Duodenal mucosa (tissue), 2 donors: Measurements from ENCODE around the gene MUC5B.

Experiments
- H3K27ac ChIP-seq: one replicate; pipeline ENCODE4 v1.7.0; 2013; ENCODE audit warnings: low read depth, low read length
- H3K27me3 ChIP-seq, 2 donors: one replicate each; pipeline ENCODE4 v1.7.0; 2013; ENCODE audit warnings: low read length in 2 of 2, control low read depth in 1 of 2; ENCODE audit not compliant: insufficient read depth in 2 of 2, control insufficient read depth in 1 of 2
- H3K36me3 ChIP-seq, 2 donors: one replicate each; pipeline ENCODE4 v1.7.0; 2013; ENCODE audit warnings: low read length in 2 of 2, control low read depth in 1 of 2; ENCODE audit not compliant: insufficient read depth in 2 of 2, control insufficient read depth in 1 of 2
- H3K4me1 ChIP-seq, 2 donors: one replicate each; pipeline ENCODE4 v1.7.0; 2013; ENCODE audit warnings: low read length in 2 of 2, control low read depth in 1 of 2; ENCODE audit not compliant: insufficient read depth in 2 of 2, control insufficient read depth in 1 of 2
- H3K4me3 ChIP-seq, 2 donors: one replicate each; pipeline ENCODE4 v1.7.0; 2013; ENCODE audit warnings: low read length in 2 of 2, low read depth in 1 of 2
- H3K9ac ChIP-seq, 2 donors: one replicate each; pipeline ENCODE4 v1.7.0; 2013; ENCODE audit warnings: low read length in 2 of 2, low read depth in 1 of 2
- H3K9me3 ChIP-seq, 2 donors: one replicate each; pipeline ENCODE4 v1.7.0; 2013; ENCODE audit warnings: low read length in 2 of 2, control low read depth in 1 of 2; ENCODE audit not compliant: control insufficient read depth in 1 of 2

The MUC5B gene

DNA sequence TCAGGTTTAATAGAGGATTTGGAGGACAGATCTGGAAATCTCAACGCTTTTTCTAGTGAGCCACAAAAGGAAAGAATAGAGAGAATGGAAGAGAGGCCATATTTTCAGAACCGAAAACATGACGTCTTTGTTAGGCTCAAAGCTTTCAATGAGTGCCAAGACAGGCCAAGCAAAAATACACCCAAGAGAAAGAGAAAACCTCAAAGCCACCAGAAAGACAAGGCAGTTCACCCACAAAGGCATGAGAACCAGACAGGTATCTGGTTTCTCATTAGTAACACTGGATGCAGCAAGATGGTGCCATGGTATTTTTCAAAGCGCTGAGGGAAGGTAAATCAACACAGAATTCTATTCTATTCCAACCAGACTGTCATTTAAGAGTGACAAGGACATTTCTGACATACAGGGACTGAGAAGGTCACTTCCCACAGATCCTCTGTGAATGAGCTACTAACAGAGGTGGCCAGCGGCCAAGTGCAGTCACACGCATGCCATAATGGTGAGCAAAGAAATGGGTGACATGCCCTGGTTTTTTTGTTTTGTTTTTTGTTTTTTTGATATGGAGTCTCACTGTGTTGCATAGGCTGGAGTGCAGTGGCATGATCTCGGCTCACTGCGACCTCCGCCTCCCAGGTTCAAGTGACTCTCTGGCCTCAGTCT is 44.7 kb downstream of the MUC5B start:
- H3K27ac ChIP-seq = no peak overlapping the region
- peaks cover 7 to 9% of the 10 kb centered on the region in 2 donors for H3K4me1 ChIP-seq
- H3K9ac ChIP-seq = no peak overlapping the region
- H3K27me3 ChIP-seq = no peaks in the 10 kb centered on the region
- H3K36me3 ChIP-seq = no peaks in the 10 kb centered on the region
- no peak overlapping the region for H3K4me3 ChIP-seq
- H3K9me3 ChIP-seq = no peaks in the 10 kb centered on the region

DNA sequence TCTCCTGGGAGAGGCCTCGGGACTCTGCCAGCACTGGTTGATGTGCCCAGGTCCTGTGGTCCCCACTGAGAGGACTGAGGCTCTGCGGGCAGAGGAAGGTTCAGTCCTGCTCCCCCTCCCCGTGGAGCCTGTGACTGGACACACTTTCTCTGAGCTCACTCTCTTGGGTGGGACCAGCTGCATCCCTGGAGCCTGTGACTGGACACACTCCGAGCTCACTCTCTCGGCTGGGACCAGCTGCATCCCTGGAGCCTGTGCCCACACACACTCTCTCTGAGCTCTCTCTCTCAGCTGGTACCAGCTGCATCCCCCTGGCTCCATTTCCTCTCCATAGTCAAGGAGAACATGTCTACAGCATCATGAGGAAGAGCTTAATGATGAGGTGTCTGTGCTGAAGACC is 47.1 kb downstream of the MUC5B start:
- no peaks in the 10 kb centered on the region for H3K9me3 ChIP-seq
- no peaks in the 10 kb centered on the region for H3K4me1 ChIP-seq
- no peak overlapping the region for H3K4me3 ChIP-seq
- peaks cover 0 to 8% of the 10 kb centered on the region in 2 donors for H3K36me3 ChIP-seq
- no peaks in the 10 kb centered on the region for H3K27me3 ChIP-seq
- H3K27ac ChIP-seq = no peak overlapping the region
- H3K9ac ChIP-seq = no peak overlapping the region

DNA sequence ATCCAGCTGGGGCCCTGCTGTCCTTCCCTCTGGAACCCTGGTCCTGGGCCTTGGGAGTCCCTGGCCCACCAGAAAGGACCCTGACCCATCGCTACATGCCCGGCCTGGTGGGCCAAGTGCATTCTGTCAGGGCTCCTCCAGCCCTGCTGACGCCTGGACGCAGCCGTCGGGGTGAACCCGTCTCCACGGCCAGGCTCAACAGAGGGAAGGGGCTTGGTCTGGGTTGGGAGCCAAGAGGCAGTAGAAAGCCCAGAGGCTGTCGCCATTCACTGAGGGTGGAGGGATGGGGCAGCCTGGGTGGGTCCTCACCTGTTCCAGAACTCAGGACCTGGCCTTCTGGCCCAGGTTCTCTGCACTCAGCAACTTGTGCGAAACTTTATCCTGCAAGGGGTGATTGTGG is 47.6 kb downstream of the MUC5B start:
- peaks cover 0 to 13% of the 10 kb centered on the region in 2 donors for H3K36me3 ChIP-seq
- H3K9ac ChIP-seq = no peak overlapping the region
- H3K4me3 ChIP-seq = no peak overlapping the region
- no peaks in the 10 kb centered on the region for H3K4me1 ChIP-seq
- H3K27ac ChIP-seq = no peak overlapping the region
- H3K27me3 ChIP-seq = no peaks in the 10 kb centered on the region
- no peaks in the 10 kb centered on the region for H3K9me3 ChIP-seq

DNA sequence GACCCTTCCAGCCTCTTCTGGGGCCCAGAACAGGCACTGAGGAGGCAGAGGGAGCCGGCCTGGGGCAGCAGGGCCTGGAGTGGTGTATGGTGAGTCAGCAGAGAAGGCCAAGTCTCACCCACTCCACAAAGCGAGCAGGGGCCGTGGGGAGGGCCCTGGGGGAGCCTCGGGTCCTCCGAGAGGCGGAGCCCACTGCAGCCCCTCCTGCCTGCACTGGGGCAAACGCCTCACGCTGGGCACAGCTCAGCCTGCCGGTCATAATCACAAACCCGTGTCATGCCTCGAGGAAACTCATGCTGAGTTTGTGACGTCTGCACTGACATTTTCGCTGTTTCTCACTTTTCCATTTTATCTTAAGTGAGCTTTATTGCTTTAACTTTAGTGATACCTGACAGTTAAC is 48.1 kb downstream of the MUC5B start:
- Histone ChIP-seq H3K36me3 (peaks cover 5 to 18% of the 10 kb centered on the region in 2 donors), H3K4me3 (no peak overlapping the region), H3K9ac (no peak overlapping the region), H3K27ac (no peak overlapping the region), H3K4me1 (no peaks in the 10 kb centered on the region), H3K9me3 (no peaks in the 10 kb centered on the region), H3K27me3 (no peaks in the 10 kb centered on the region)

DNA sequence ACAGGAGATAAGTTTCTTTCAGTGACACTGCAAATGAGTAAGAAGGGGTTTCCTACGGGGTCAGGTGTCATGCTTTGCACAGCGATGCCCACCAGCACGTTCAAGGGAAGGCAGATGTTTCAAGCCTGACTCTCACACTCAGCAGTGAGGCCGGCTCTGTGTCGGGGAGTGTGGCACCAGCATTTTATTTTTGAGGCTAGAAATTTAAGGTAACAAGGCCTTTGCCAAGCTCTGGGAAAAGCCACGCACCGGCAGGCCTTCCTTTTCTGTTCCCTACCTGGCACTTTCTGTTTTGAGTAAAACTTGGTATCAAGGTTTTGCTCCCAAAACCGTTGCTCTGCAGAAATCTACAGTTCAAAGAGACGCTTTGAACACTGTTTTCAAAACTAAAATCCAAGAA is 48.5 kb downstream of the MUC5B start:
- H3K4me3 ChIP-seq = no peak overlapping the region
- H3K4me1 ChIP-seq = no peaks in the 10 kb centered on the region
- no peaks in the 10 kb centered on the region for H3K27me3 ChIP-seq
- no peaks in the 10 kb centered on the region for H3K9me3 ChIP-seq
- peaks cover 9 to 22% of the 10 kb centered on the region in 2 donors for H3K36me3 ChIP-seq
- no peak overlapping the region for H3K27ac ChIP-seq
- H3K9ac ChIP-seq = no peak overlapping the region

DNA sequence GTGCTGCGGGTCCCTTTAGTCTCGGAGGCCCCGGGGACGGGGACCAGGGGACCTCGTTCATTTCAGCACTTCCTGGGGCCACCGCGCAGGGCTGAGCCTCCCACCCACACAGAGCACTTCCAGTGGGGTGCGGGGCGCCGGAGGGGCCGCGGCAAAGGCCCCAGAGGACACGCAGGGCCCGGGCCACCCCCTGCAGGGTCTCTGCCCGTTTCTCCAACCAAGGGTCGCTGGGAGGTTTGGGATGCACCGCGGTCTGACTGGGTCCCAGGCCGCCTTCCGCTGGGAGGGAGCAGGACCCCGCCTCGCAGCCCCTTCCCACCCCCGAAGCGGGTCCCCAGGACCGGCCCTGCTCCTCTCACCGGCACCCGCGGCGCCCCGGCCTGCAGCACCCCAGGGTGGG is 49.1 kb downstream of the MUC5B start:
- no peaks in the 10 kb centered on the region for H3K9me3 ChIP-seq
- peaks cover 13 to 28% of the 10 kb centered on the region in 2 donors for H3K36me3 ChIP-seq
- no peaks in the 10 kb centered on the region for H3K27me3 ChIP-seq
- no peak overlapping the region for H3K9ac ChIP-seq
- H3K4me1 ChIP-seq = no peaks in the 10 kb centered on the region
- no peak overlapping the region for H3K27ac ChIP-seq
- no peak overlapping the region for H3K4me3 ChIP-seq

DNA sequence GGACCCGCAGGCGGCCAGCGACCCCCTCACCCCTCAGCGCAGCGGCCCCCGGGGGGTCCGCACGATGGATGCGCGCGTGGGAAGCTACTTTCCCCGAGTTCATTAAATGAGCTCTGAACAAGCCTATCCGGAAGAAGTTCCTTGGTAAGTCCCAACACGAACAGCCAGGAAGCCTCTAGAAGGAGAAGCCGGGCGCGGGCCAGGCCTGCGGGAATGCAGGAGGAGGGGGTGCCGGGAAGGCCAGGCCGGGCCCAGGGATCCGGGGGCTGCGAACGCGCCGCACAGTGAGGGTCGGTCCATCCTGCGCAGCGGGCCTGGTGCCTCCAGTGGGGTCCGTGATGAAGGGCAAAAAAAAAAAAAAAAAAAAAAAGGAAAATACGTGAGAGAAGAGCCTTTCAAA is 49.7 kb downstream of the MUC5B start:
- H3K36me3 ChIP-seq = peaks cover 16 to 34% of the 10 kb centered on the region in 2 donors
- H3K4me3 ChIP-seq = no peak overlapping the region
- no peaks in the 10 kb centered on the region for H3K9me3 ChIP-seq
- H3K9ac ChIP-seq = no peak overlapping the region
- H3K4me1 ChIP-seq = no peaks in the 10 kb centered on the region
- H3K27ac ChIP-seq = no peak overlapping the region
- no peaks in the 10 kb centered on the region for H3K27me3 ChIP-seq

DNA sequence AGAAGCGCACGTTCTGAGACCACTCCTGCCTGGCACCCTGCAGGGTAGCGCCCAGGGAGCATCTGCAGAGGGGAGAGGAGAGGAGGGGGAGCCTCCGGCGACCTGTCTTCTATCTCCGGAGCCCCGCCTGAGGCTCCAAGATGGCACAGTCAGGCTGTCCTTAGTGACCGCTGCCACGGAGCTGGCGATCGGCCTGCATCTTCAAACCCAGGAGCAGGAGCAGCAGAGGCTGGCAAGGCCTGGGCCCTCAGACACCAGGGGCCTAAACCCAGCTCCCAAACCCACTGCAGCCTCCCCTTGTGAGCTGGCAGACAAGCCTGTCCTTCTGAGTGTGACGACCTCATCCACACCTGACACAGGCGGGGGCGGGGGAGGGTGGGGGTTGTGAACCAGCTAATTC is 51.6 kb downstream of the MUC5B start:
- Histone ChIP-seq H3K9ac (no peak overlapping the region), H3K4me1 (no peaks in the 10 kb centered on the region), H3K4me3 (no peak overlapping the region), H3K27me3 (no peaks in the 10 kb centered on the region), H3K27ac (no peak overlapping the region), H3K9me3 (no peaks in the 10 kb centered on the region), H3K36me3 (peaks cover 30 to 49% of the 10 kb centered on the region in 2 donors)

DNA sequence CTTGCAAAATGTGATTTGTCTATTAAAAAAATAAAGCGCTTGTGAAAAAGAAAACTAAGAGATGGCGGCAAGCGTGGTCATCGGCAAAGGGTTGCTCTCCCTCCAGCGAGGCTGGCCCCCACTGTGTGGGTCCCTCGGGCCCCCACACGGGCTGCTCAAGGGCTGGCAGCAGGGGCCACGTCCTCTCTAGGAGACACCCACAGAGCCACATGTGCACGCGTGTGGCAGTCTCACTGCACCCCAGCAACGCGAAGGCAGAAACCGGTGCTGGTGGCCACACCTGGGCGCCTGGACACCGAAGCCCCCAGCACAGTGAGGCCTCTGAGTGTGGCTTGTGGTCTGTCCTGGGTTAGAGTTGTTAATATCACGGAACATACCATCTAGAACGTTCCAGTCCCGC is 52.2 kb downstream of the MUC5B start:
- no peak overlapping the region for H3K27ac ChIP-seq
- H3K4me3 ChIP-seq = no peak overlapping the region
- H3K36me3 ChIP-seq = peaks cover 30 to 54% of the 10 kb centered on the region in 2 donors
- H3K27me3 ChIP-seq = no peaks in the 10 kb centered on the region
- no peak overlapping the region for H3K9ac ChIP-seq
- H3K9me3 ChIP-seq = no peaks in the 10 kb centered on the region
- H3K4me1 ChIP-seq = no peaks in the 10 kb centered on the region

DNA sequence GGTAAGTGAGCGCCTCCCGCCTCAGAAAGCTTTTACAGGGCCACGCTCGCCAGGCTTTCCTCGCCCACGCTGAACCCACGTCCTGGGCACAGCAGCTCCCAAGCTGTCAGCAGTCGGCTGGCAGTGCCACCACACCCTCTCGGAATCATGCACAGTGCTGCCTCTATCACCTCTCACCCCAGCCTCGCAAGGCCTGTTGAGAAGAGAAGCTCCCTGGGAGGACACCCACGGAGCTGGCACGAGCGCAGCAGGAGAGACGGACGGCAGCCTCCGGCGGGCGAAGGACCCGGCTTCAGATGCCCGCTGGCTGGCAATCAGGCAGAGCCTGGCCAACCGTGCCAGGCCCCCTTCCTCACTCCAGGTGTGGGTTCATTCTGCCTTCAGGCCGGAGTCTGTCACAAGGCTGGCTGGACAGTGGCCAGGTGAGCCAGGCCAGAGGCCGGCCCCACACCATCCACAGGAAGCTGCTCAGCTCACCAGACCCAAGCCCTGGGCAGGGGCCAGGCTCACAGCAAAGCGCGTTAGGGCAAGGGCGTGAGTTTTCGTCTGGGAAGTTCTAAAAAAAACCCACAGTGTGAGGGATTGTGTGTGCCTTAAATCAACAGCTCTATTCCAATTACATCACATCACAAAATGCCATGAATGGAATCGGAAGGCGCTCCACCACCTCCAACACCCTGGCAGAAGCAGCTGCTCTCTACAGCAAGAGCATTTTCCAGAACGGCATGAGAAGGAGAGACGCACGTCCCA is 53.4 kb downstream of the MUC5B start:
- Histone ChIP-seq H3K9me3 (no peaks in the 10 kb centered on the region), H3K27me3 (no peaks in the 10 kb centered on the region), H3K4me3 (no peak overlapping the region), H3K36me3 (peaks cover 32 to 66% of the 10 kb centered on the region in 2 donors), H3K9ac (no peak overlapping the region), H3K27ac (no peak overlapping the region), H3K4me1 (no peaks in the 10 kb centered on the region)
